Trophoblast cell (in vitro differentiated cells and primary cell): Measurements from ENCODE around the gene CLK2.
"Not testable (repeated sequence)": the region's sequence is repeated elsewhere in the genome, so short reads cannot be mapped to it uniquely, and the experiment has no call there.

Experiments
- DNase-seq, 2 donors: peaks; one replicate each; pipeline ENCODE4 v3.0.0-alpha.2; 2016
- H2AFZ ChIP-seq: 2 replicates; pipeline ENCODE4 v1.6.1; 2013; ENCODE audit warnings: low read length, moderate library complexity, mild to moderate bottlenecking; ENCODE audit not compliant: insufficient read depth, poor library complexity
- H2AK5ac ChIP-seq: 2 replicates; pipeline ENCODE4 v1.6.1; 2013; ENCODE audit warnings: mild to moderate bottlenecking, low read length
- H2BK120ac ChIP-seq: 2 replicates; pipeline ENCODE4 v1.6.1; 2013; ENCODE audit warnings: low read length, mild to moderate bottlenecking, moderate library complexity; ENCODE audit not compliant: insufficient read depth, poor library complexity
- H2BK12ac ChIP-seq: 2 replicates; pipeline ENCODE4 v1.6.1; 2013; ENCODE audit warnings: mild to moderate bottlenecking, low read length, moderate library complexity
- H2BK5ac ChIP-seq: 2 replicates; pipeline ENCODE4 v1.6.1; 2013; ENCODE audit warnings: low read length, low read depth, moderate library complexity, mild to moderate bottlenecking; ENCODE audit not compliant: poor library complexity
- H3K14ac ChIP-seq: 2 replicates; pipeline ENCODE4 v1.6.1; 2013; ENCODE audit warnings: mild to moderate bottlenecking, low read length
- H3K18ac ChIP-seq: 2 replicates; pipeline ENCODE4 v1.6.1; 2013; ENCODE audit warnings: mild to moderate bottlenecking, low read length
- H3K23ac ChIP-seq: 2 replicates; pipeline ENCODE4 v1.6.1; 2013; ENCODE audit warnings: low read length
- H3K27ac ChIP-seq: 2 replicates; pipeline ENCODE4 v1.5.1; 2013; ENCODE audit warnings: low read depth, mild to moderate bottlenecking, inconsistent platforms, low read length, moderate library complexity
- H3K27me3 ChIP-seq: 2 replicates; pipeline ENCODE4 v1.6.1; 2013; ENCODE audit warnings: inconsistent platforms, mild to moderate bottlenecking, low read length, moderate library complexity; ENCODE audit not compliant: insufficient read depth
- H3K36me3 ChIP-seq, 2 experiments: 1 replicate in 1 of 2; 2 replicates in 1 of 2; pipeline ENCODE4 v1.6.1; 2013; ENCODE audit warnings: low read length in 2 of 2, mild to moderate bottlenecking in 2 of 2, moderate library complexity in 1 of 2; ENCODE audit not compliant: insufficient read depth in 2 of 2, control insufficient read depth in 1 of 2
- H3K4ac ChIP-seq: 2 replicates; pipeline ENCODE4 v1.6.1; 2013; ENCODE audit warnings: low read depth, mild to moderate bottlenecking, low read length, moderate library complexity
- H3K4me1 ChIP-seq, 2 experiments: 1 replicate in 1 of 2; 2 replicates in 1 of 2; pipeline ENCODE4 v1.6.1; 2013; ENCODE audit warnings: low read length in 2 of 2, mild to moderate bottlenecking in 2 of 2, moderate library complexity in 1 of 2; ENCODE audit not compliant: insufficient read depth in 2 of 2, control insufficient read depth in 1 of 2
- H3K4me2 ChIP-seq: 2 replicates; pipeline ENCODE4 v1.6.1; 2013; ENCODE audit warnings: inconsistent platforms, mild to moderate bottlenecking, low read length, moderate library complexity
- H3K4me3 ChIP-seq: 2 replicates; pipeline ENCODE4 v1.5.1; 2013; ENCODE audit warnings: mild to moderate bottlenecking, low read depth, low read length, inconsistent platforms
- H3K79me1 ChIP-seq: one replicate; pipeline ENCODE4 v1.6.1; 2013; ENCODE audit warnings: low read length
- H3K79me2 ChIP-seq: 2 replicates; pipeline ENCODE4 v1.6.1; 2013; ENCODE audit warnings: low read length, mild to moderate bottlenecking; ENCODE audit not compliant: control insufficient read depth, insufficient read depth, poor library complexity
- H3K9ac ChIP-seq: 2 replicates; pipeline ENCODE4 v1.6.1; 2013; ENCODE audit warnings: mild to moderate bottlenecking, low read length
- H3K9me3 ChIP-seq: 2 replicates; pipeline ENCODE4 v1.6.1; 2013; ENCODE audit warnings: low read depth, mild to moderate bottlenecking, control low read depth, inconsistent platforms, low read length; ENCODE audit not compliant: insufficient read depth
- H4K12ac ChIP-seq: 2 replicates; pipeline ENCODE4 v1.6.1; 2013; ENCODE audit warnings: low read depth, mild to moderate bottlenecking, low read length, moderate library complexity
- H4K8ac ChIP-seq: 2 replicates; pipeline ENCODE4 v1.6.1; 2013; ENCODE audit warnings: low read depth, mild to moderate bottlenecking, low read length, moderate library complexity
- H4K91ac ChIP-seq: one replicate; pipeline ENCODE4 v1.6.1; 2013; ENCODE audit warnings: low read depth, mild to moderate bottlenecking, low read length, moderate library complexity
- WGBS: extraction: QIAGEN DNeasy Blood & Tissue Kit; methylation state at CpG from one replicate; pipeline ENCODE4 v1.1.7; 2013; ENCODE audit warnings: missing lambda C conversion rate; ENCODE audit not compliant: insufficient read length, insufficient coverage; ENCODE audit errors: extremely low coverage; 5-methylcytosine and 5-hydroxymethylcytosine counted together

The CLK2 gene

GRCh38 chr1:155250633-155251449 lies 22.5 kb downstream of the CLK2 start:
- no peak overlapping the region for H3K27ac ChIP-seq
- peaks cover 11% of the 10 kb centered on the region for H3K79me2 ChIP-seq
- DNase-seq: peak; percentile 89 to 95
- peak overlapping the region; percentile 23 for H3K18ac ChIP-seq
- H3K4ac ChIP-seq: no peak overlapping the region
- H2BK12ac ChIP-seq: peak overlapping the region; percentile 25
- peak overlapping the region; percentile 68 for H4K12ac ChIP-seq
- H3K4me1 ChIP-seq: peaks cover 22 to 23% of the 10 kb centered on the region in 2 experiments
- H4K8ac ChIP-seq: peak overlapping the region; percentile 80
- H2AK5ac ChIP-seq: peak overlapping the region; percentile 17
- no peak overlapping the region for H3K9ac ChIP-seq
- peak overlapping the region; percentile 20 for H4K91ac ChIP-seq
- peak overlapping the region; percentile 23 for H2BK120ac ChIP-seq
- peak overlapping the region; percentile 3 for H2BK5ac ChIP-seq
- peak overlapping the region; percentile 69 for H3K4me2 ChIP-seq
- peaks cover 13% of the 10 kb centered on the region for H3K79me1 ChIP-seq
- peak overlapping the region; percentile 44 for H3K4me3 ChIP-seq
- H2AFZ ChIP-seq: peak overlapping the region; percentile 28
- H3K14ac ChIP-seq: peak overlapping the region; percentile 43
- H3K27me3 ChIP-seq: no peaks in the 10 kb centered on the region
- WGBS: no CpG with 5 or more reads among the region's 23 CpGs
- H3K23ac ChIP-seq: no peak overlapping the region
- peaks cover 16 to 24% of the 10 kb centered on the region in 2 experiments for H3K36me3 ChIP-seq
- no peaks in the 10 kb centered on the region for H3K9me3 ChIP-seq

GRCh38 chr1:155250246-155250632 lies 23.1 kb downstream of the CLK2 start:
- Histone ChIP-seq H2BK12ac (peak overlapping the region; percentile 25), H3K27ac (no peak overlapping the region), H3K4me1 (peaks cover 20 to 23% of the 10 kb centered on the region in 2 experiments), H4K12ac (peak overlapping the region; percentile 68), H3K79me1 (peaks cover 9% of the 10 kb centered on the region), H3K4ac (no peak overlapping the region), H2BK120ac (peak overlapping the region; percentile 23), H4K91ac (peak overlapping the region; percentile 20), H2BK5ac (peak overlapping the region; percentile 3), H3K4me2 (peak overlapping the region; percentile 69), H3K9me3 (no peaks in the 10 kb centered on the region), H4K8ac (peak overlapping the region; percentile 80), H3K79me2 (peaks cover 9% of the 10 kb centered on the region), H3K9ac (no peak overlapping the region), H3K23ac (no peak overlapping the region), H3K4me3 (peak overlapping the region; percentile 44), H3K14ac (peak overlapping the region; percentile 43), H2AK5ac (peak overlapping the region; percentile 17), H2AFZ (peak overlapping the region; percentile 28), H3K36me3 (peaks cover 16 to 23% of the 10 kb centered on the region in 2 experiments), H3K18ac (peak overlapping the region; percentile 23), H3K27me3 (no peaks in the 10 kb centered on the region)
- no CpG with 5 or more reads among the region's 28 CpGs for WGBS
- no peak for DNase-seq

GRCh38 chr1:155247667-155248553 lies 25.4 kb downstream of the CLK2 start:
- H3K9me3 ChIP-seq: no peaks in the 10 kb centered on the region
- peaks cover 5 to 8% of the 10 kb centered on the region in 2 experiments for H3K4me1 ChIP-seq
- no peak overlapping the region for H3K4ac ChIP-seq
- H3K27me3 ChIP-seq: no peaks in the 10 kb centered on the region
- H3K14ac ChIP-seq: no peak overlapping the region
- no peak overlapping the region for H2AK5ac ChIP-seq
- DNase-seq: no peak
- peaks cover 10% of the 10 kb centered on the region for H3K79me1 ChIP-seq
- H3K9ac ChIP-seq: no peak overlapping the region
- H3K18ac ChIP-seq: no peak overlapping the region
- no peak overlapping the region for H2AFZ ChIP-seq
- peaks cover 3% of the 10 kb centered on the region for H3K79me2 ChIP-seq
- no peak overlapping the region for H3K4me2 ChIP-seq
- no peak overlapping the region for H2BK5ac ChIP-seq
- H3K27ac ChIP-seq: no peak overlapping the region
- no peak overlapping the region for H2BK12ac ChIP-seq
- H2BK120ac ChIP-seq: no peak overlapping the region
- no peak overlapping the region for H3K4me3 ChIP-seq
- WGBS: no CpG with 5 or more reads among the region's 26 CpGs
- no peak overlapping the region for H4K91ac ChIP-seq
- H4K8ac ChIP-seq: no peak overlapping the region
- no peak overlapping the region for H4K12ac ChIP-seq
- H3K23ac ChIP-seq: no peak overlapping the region
- H3K36me3 ChIP-seq: peaks cover 16 to 23% of the 10 kb centered on the region in 2 experiments

- not testable (repeated sequence) for H3K27ac ChIP-seq, H2BK5ac ChIP-seq, H3K4me1 ChIP-seq, H3K4me3 ChIP-seq, H3K9ac ChIP-seq, DNase-seq, H4K12ac ChIP-seq, H3K4me2 ChIP-seq, H2AK5ac ChIP-seq, H2AFZ ChIP-seq, H3K4ac ChIP-seq, H4K91ac ChIP-seq, H2BK12ac ChIP-seq, H3K9me3 ChIP-seq, H3K14ac ChIP-seq, H4K8ac ChIP-seq, H3K18ac ChIP-seq, H3K79me2 ChIP-seq, H2BK120ac ChIP-seq, H3K23ac ChIP-seq, H3K27me3 ChIP-seq
- H3K36me3 ChIP-seq: peaks cover 16 to 23% of the 10 kb centered on the region in 2 experiments
- H3K79me1 ChIP-seq: peaks cover 10% of the 10 kb centered on the region
- no CpG with 5 or more reads among the region's 3 CpGs for WGBS
These were observed 26.5 kb downstream of the CLK2 start for GRCh38 chr1:155246796-155247195.
